Osteocyte (in vitro differentiated cells): Measurements from ENCODE around the gene WDR75. TPM values are rescaled to one million over a fixed set of nuclear protein-coding genes. Genes with fewer than 3 reads are reported as not detected.
A peak's percentile ranks its signal among the peaks of the same experiment; 100 is the strongest.

ENCODE experiments used
- DNase-seq: peaks from one replicate; pipeline ENCODE4 v3.0.0; 2021; ENCODE audit warnings: mixed read lengths; ENCODE audit not compliant: unreplicated experiment; ENCODE audit errors: extremely low spot score
- H3K27ac Mint-ChIP-seq: one replicate; pipeline ENCODE4 v1.8.0; 2021; ENCODE audit warnings: mild to moderate bottlenecking, mixed read lengths; ENCODE audit not compliant: unreplicated experiment
- H3K27me3 Mint-ChIP-seq: one replicate; pipeline ENCODE4 v1.8.0; 2021; ENCODE audit warnings: mixed read lengths; ENCODE audit not compliant: unreplicated experiment
- H3K36me3 Mint-ChIP-seq: one replicate; pipeline ENCODE4 v1.8.0; 2021; ENCODE audit warnings: mixed read lengths; ENCODE audit not compliant: unreplicated experiment
- H3K4me1 Mint-ChIP-seq: one replicate; pipeline ENCODE4 v1.8.0; 2021; ENCODE audit warnings: mixed read lengths; ENCODE audit not compliant: unreplicated experiment
- H3K4me3 Mint-ChIP-seq: one replicate; pipeline ENCODE4 v1.8.0; 2021; ENCODE audit warnings: mild to moderate bottlenecking, moderate library complexity, mixed read lengths; ENCODE audit not compliant: unreplicated experiment
- H3K9me3 Mint-ChIP-seq: one replicate; pipeline ENCODE4 v1.8.0; 2021; ENCODE audit warnings: mixed read lengths; ENCODE audit not compliant: unreplicated experiment
- total RNA-seq: library from RNA; stranded (reverse); gene quantifications from 2 replicates; pipeline ENCODE4 v1.2.1, GENCODE V29; 2021
- TF ChIP-seq, protein P1 (sequence below): fragments of 200-600 bp; sonication (generic); IDR thresholded peaks from 2 replicates; pipeline ENCODE4 v1.5.0; 2021; ENCODE audit warnings: antibody characterized with exemption, mild to moderate bottlenecking, moderate library complexity

The WDR75 gene
- total RNA-seq, 1 donor from 2014 or later, result 38.8 TPM

DNA sequence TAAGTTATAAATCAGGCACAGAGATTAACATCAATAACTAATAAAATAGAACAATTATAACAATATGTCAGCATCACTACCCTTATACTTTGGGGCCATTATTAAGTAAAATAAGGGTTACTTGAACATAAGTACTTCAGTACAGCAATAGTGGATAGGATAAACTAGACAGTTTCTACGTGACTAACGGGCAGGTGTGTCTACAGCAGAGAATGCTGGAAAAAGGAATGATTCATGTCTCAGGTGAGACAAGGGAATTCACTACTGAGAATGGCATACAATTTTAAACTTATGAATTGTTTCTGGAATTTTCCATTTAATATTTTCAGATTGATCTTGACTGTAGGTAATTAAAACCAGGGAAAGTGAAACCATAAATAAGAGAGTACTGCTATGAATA is 5.5 kb downstream of the WDR75 start:
- TF ChIP-seq, protein P1, sequence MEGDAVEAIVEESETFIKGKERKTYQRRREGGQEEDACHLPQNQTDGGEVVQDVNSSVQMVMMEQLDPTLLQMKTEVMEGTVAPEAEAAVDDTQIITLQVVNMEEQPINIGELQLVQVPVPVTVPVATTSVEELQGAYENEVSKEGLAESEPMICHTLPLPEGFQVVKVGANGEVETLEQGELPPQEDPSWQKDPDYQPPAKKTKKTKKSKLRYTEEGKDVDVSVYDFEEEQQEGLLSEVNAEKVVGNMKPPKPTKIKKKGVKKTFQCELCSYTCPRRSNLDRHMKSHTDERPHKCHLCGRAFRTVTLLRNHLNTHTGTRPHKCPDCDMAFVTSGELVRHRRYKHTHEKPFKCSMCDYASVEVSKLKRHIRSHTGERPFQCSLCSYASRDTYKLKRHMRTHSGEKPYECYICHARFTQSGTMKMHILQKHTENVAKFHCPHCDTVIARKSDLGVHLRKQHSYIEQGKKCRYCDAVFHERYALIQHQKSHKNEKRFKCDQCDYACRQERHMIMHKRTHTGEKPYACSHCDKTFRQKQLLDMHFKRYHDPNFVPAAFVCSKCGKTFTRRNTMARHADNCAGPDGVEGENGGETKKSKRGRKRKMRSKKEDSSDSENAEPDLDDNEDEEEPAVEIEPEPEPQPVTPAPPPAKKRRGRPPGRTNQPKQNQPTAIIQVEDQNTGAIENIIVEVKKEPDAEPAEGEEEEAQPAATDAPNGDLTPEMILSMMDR, result no peak
- Mint-ChIP-seq H3K4me3 (no peak overlapping the region), H3K9me3 (no peaks in the 10 kb centered on the region), H3K36me3 (peaks cover 36% of the 10 kb centered on the region), H3K4me1 (peaks cover 9% of the 10 kb centered on the region), H3K27me3 (no peaks in the 10 kb centered on the region), H3K27ac (no peak overlapping the region)
- DNase-seq, result no peak

DNA sequence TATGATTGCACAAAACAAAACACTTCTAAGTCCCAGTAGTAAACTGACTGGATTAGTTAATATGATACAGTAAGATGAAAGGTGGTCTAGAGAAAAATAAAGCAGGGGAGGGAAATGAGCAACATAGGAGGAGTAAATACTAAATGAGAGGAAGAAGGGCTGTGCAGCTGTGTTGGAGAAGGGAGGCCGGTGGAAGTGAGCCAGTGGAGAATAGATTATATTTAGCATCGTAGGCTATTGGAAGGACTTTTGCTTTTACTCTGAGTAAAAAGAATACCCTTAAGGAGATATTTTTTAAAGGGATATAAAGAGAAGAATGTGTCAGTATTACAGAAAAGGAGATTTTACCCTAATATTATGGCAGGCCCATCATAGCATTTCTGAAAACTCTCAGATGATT is 12.7 kb downstream of the WDR75 start:
- no peak for DNase-seq
- H3K4me3 Mint-ChIP-seq, result no peak overlapping the region
- TF ChIP-seq, protein P1, result no peak
- no peaks in the 10 kb centered on the region for H3K9me3 Mint-ChIP-seq
- no peaks in the 10 kb centered on the region for H3K27me3 Mint-ChIP-seq
- H3K27ac Mint-ChIP-seq, result peak overlapping the region; percentile 44
- peaks cover 71% of the 10 kb centered on the region for H3K36me3 Mint-ChIP-seq
- H3K4me1 Mint-ChIP-seq, result no peaks in the 10 kb centered on the region

DNA sequence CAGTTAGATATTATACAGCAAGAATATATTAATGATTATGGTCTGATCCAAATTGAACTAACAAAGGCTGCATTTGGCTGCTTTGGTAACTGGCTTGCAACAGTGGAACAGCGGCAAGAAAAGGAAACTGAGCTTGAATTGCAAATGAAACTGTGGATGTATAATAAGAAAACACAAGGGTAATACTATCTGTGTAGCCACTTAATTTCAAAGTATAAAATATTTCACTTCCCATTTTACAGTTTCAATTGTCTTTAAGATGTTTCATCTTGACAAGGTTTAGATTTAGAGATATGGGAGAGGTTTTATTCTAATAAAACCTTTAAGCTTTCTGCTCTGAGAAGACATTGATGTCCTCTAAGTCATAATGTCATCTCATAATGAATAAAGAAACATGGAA is 23.8 kb downstream of the WDR75 start:
- no peaks in the 10 kb centered on the region for H3K27me3 Mint-ChIP-seq

DNA sequence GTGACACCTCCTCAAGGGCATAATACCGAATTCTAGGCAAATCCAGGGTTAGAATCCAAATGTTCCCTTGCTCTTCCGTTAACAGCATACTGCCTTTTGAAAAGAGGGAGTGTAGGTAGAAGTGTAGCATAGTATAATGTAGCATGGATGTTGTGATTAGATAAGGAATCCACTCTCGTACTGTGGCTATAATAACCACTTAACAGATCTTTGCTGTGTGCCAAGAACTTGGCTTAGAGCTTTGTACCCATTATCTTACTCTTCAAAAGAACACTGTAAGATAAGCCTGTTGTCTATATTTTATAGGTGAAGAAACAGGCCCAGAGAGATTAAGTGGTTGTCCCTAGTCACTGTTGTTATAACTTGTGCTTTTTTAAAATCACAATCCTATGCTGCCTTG is 24.2 kb downstream of the WDR75 start:
- H3K36me3 Mint-ChIP-seq, result peaks cover 65% of the 10 kb centered on the region
- H3K27ac Mint-ChIP-seq, result no peak overlapping the region

More for the DNA sequence above, 23.8 kb downstream of the WDR75 start:
- no peaks in the 10 kb centered on the region for H3K9me3 Mint-ChIP-seq
- no peak overlapping the region for H3K4me3 Mint-ChIP-seq
- no peak for DNase-seq
- H3K36me3 Mint-ChIP-seq, result peaks cover 65% of the 10 kb centered on the region
- no peak overlapping the region for H3K27ac Mint-ChIP-seq
- H3K4me1 Mint-ChIP-seq, result no peaks in the 10 kb centered on the region
- TF ChIP-seq, protein P1, result no peak

DNA sequence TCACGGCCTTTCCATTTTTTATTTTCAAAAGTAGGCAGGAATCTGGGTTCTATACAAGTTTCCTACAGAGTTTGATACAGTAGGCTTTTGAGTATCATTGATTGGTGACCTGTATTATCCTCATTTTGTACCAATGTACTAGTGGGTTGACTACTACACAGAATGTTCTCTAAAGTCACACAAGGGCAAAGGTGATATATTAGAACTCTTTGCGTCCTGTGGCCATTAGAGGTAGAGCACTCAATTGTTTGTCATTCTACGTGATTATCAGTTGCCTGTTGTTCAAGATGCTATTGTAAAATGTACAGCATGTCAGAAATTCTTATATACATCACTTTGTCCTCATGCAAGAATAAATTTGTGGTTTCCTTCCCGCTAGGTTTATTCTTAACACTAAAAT is 24.8 kb downstream of the WDR75 start:
- TF ChIP-seq, protein P1, result no peak
- Mint-ChIP-seq H3K4me3 (no peak overlapping the region), H3K36me3 (peaks cover 69% of the 10 kb centered on the region), H3K27me3 (no peaks in the 10 kb centered on the region), H3K27ac (no peak overlapping the region), H3K9me3 (no peaks in the 10 kb centered on the region), H3K4me1 (no peaks in the 10 kb centered on the region)
- DNase-seq, result no peak

More for the DNA sequence above, 24.2 kb downstream of the WDR75 start:
- Mint-ChIP-seq H3K4me3 (no peak overlapping the region), H3K9me3 (no peaks in the 10 kb centered on the region), H3K4me1 (no peaks in the 10 kb centered on the region), H3K27me3 (no peaks in the 10 kb centered on the region)
- DNase-seq, result no peak
- TF ChIP-seq, protein P1, result no peak
